NT2/D1 (cell line): Measurements from ENCODE around the gene SHD.
"Not testable (repeated sequence)": the region's sequence is repeated elsewhere in the genome, so short reads cannot be mapped to it uniquely, and the experiment has no call there.

Experiments used
- DNase-seq: peaks from one replicate; pipeline ENCODE4 v3.0.0-alpha.2; 2011; ENCODE audit warnings: low read depth, low spot score
- H3K27me3 ChIP-seq: 2 replicates; pipeline ENCODE4 v1.6.0; 2011; ENCODE audit warnings: mild to moderate bottlenecking; ENCODE audit not compliant: insufficient read length, insufficient read depth
- H3K36me3 ChIP-seq: 2 replicates; pipeline ENCODE4 v1.6.1; 2011; ENCODE audit warnings: mild to moderate bottlenecking, low read length, mixed read lengths; ENCODE audit not compliant: insufficient read depth, insufficient read length
- H3K4me1 ChIP-seq: 2 replicates; pipeline ENCODE4 v1.5.1; 2011; ENCODE audit not compliant: insufficient read depth, insufficient read length
- H3K4me3 ChIP-seq: 2 replicates; pipeline ENCODE4 v1.5.1; 2011; ENCODE audit warnings: low read depth; ENCODE audit not compliant: insufficient read length
- H3K9ac ChIP-seq: 2 replicates; pipeline ENCODE4 v1.6.0; 2011; ENCODE audit warnings: low read depth; ENCODE audit not compliant: insufficient read length
- H3K9me3 ChIP-seq: 2 replicates; pipeline ENCODE4 v1.5.1; 2011; ENCODE audit warnings: mild to moderate bottlenecking, low read length; ENCODE audit not compliant: insufficient read depth
- SUZ12 ChIP-seq: IDR thresholded peaks from 2 replicates; pipeline ENCODE4 v1.6.1; 2011; ENCODE audit not compliant: insufficient read length, insufficient read depth; ENCODE audit errors: extremely low read depth
- YY1 ChIP-seq: IDR thresholded peaks from 2 replicates; pipeline ENCODE4 v1.6.1; 2011; ENCODE audit not compliant: insufficient read length, insufficient read depth
- ZNF274 ChIP-seq: IDR thresholded peaks from 2 replicates; pipeline ENCODE4 v1.6.1; 2011; ENCODE audit warnings: mild to moderate bottlenecking, low read depth, low read length

SHD gene

GRCh38 chr19:4278419-4279266 lies at the start of gene SHD:
Gene SHD, plus strand, starts transcription at chr19:4279266. Its CDS starts 798 bp downstream, at chr19:4280064.
- peaks cover 42% of the 10 kb centered on the region for H3K27me3 ChIP-seq
- H3K36me3 ChIP-seq: peaks cover 2% of the 10 kb centered on the region
- TF ChIP-seq ZNF274: no peak
- peak within 1 kb of the TSS; percentile 56 for H3K4me3 ChIP-seq
- peak within 1 kb of the TSS; percentile 67 for H3K9ac ChIP-seq
- H3K4me1 ChIP-seq: peaks cover 9% of the 10 kb centered on the region
- DNase-seq: no peak
- no peaks in the 10 kb centered on the region for H3K9me3 ChIP-seq

- DNase-seq, H3K4me3 ChIP-seq: not testable (repeated sequence)
These were observed 48.8 kb upstream of the SHD start for GRCh38 chr19:4230237-4230636.

GRCh38 chr19:4231521-4231920 lies 47.5 kb upstream of the SHD start:
- H3K9ac ChIP-seq, H3K9me3 ChIP-seq, DNase-seq, H3K4me1 ChIP-seq, H3K4me3 ChIP-seq, H3K36me3 ChIP-seq, H3K27me3 ChIP-seq: not testable (repeated sequence)

More at GRCh38 chr19:4230237-4230636, 48.8 kb upstream of the SHD start:
- H3K9ac ChIP-seq, H3K9me3 ChIP-seq, H3K36me3 ChIP-seq, H3K27me3 ChIP-seq, H3K4me1 ChIP-seq: not testable (repeated sequence)

- not testable (repeated sequence) for H3K9me3 ChIP-seq, H3K4me3 ChIP-seq, H3K36me3 ChIP-seq, H3K9ac ChIP-seq, H3K27me3 ChIP-seq, DNase-seq, H3K4me1 ChIP-seq
These were observed 46.9 kb upstream of the SHD start for GRCh38 chr19:4232139-4232538.

- Histone ChIP-seq H3K27me3 (peaks cover 4% of the 10 kb centered on the region), H3K9me3 (no peaks in the 10 kb centered on the region), H3K4me1 (peaks cover 8% of the 10 kb centered on the region), H3K4me3 (no peak overlapping the region), H3K9ac (no peak overlapping the region), H3K36me3 (no peaks in the 10 kb centered on the region)
- TF ChIP-seq YY1: no peak
- TF ChIP-seq SUZ12: no peak
- no peak for TF ChIP-seq ZNF274
- DNase-seq: no peak
These were observed 46.3 kb upstream of the SHD start for GRCh38 chr19:4232614-4233281.

GRCh38 chr19:4233282-4233853 lies 45.7 kb upstream of the SHD start:
- Histone ChIP-seq H3K4me3 (no peak overlapping the region), H3K4me1 (peaks cover 8% of the 10 kb centered on the region), H3K36me3 (no peaks in the 10 kb centered on the region), H3K9me3 (no peaks in the 10 kb centered on the region), H3K9ac (no peak overlapping the region), H3K27me3 (no peaks in the 10 kb centered on the region)
- DNase-seq: no peak
- no peak for TF ChIP-seq ZNF274
- no peak for TF ChIP-seq YY1
- TF ChIP-seq SUZ12: no peak

- no peak for DNase-seq
- no peaks in the 10 kb centered on the region for H3K9me3 ChIP-seq
- no peak overlapping the region for H3K9ac ChIP-seq
- no peaks in the 10 kb centered on the region for H3K27me3 ChIP-seq
- H3K4me3 ChIP-seq: no peak overlapping the region
- peaks cover 4% of the 10 kb centered on the region for H3K4me1 ChIP-seq
- no peaks in the 10 kb centered on the region for H3K36me3 ChIP-seq
- TF ChIP-seq ZNF274 (no peak), SUZ12 (no peak)
These were observed 44.8 kb upstream of the SHD start for GRCh38 chr19:4234142-4234861.
